ENCODE results near the gene HOXD13. TPM values are rescaled to one million over a fixed set of nuclear protein-coding genes. Genes with fewer than 3 reads are reported as not detected.

The HOXD13 gene
- total RNA-seq, 2 experiments from 2014 or later, result not detected

DNA sequence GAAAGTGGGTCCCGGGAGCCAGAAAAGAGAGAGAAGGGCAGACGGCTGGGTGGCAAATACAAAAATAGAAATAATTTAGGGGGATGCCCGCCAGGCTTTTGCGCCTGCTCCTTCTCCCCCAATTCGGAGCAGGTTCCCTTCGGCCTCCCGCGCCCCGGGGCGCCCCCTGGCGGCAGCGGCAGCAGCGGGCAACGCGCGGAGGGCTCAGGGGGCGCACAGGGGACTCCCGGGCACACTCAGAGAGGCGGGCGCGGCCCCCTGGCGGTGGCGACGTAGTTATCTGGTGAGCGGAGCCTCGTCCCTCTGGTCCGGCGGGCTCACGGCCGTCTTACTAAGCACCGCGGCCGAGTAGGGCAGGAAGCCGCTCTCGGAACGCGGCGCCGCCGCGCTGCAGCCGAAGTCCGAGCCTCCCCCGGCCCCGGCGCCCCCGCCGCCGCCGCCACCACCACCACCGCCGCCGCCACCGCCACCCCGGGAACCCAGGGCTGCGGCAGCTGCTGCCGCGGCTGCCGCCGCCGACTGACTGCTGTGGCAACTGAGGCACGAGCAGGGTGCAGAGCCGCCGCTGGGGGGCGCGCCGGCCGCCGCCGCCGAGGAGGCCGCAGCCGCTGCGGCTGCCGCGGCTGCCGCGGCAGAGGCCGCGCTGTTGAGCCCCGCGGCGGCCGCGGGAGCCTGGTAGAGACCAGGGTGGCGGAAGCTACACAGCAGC is 12.5 kb upstream of the HOXD13 start:
- no peaks in the 10 kb centered on the region for H3K9me2 ChIP-seq (ENCODE audit: insufficient read depth, low read length)
- H3K27ac ChIP-seq (ENCODE audit: low read depth, low read length, poor library complexity, severe bottlenecking), result no peak overlapping the region
- CTCF ChIA-PET (ENCODE audit: unreplicated experiment), result no interaction called here
- TF ChIP-seq, protein P1, sequence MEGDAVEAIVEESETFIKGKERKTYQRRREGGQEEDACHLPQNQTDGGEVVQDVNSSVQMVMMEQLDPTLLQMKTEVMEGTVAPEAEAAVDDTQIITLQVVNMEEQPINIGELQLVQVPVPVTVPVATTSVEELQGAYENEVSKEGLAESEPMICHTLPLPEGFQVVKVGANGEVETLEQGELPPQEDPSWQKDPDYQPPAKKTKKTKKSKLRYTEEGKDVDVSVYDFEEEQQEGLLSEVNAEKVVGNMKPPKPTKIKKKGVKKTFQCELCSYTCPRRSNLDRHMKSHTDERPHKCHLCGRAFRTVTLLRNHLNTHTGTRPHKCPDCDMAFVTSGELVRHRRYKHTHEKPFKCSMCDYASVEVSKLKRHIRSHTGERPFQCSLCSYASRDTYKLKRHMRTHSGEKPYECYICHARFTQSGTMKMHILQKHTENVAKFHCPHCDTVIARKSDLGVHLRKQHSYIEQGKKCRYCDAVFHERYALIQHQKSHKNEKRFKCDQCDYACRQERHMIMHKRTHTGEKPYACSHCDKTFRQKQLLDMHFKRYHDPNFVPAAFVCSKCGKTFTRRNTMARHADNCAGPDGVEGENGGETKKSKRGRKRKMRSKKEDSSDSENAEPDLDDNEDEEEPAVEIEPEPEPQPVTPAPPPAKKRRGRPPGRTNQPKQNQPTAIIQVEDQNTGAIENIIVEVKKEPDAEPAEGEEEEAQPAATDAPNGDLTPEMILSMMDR (conservative IDR thresholded peaks at IDR 0.05; ENCODE audit: low read length), result no peak
- TF ChIP-seq EZH2phosphoT487 (IDR thresholded peaks at IDR 0.05; ENCODE audit: borderline replicate concordance, low read depth, low read length), result no peak
- intact Hi-C loops (cut with micrococcal nuclease; ENCODE audit: unreplicated experiment), result no loop called here
- H3K36me3 ChIP-seq (ENCODE audit: insufficient read depth, low read length), result no peaks in the 10 kb centered on the region
- H2AFZ ChIP-seq (ENCODE audit: low read length), result no peak overlapping the region
- H3K4me3 ChIP-seq (ENCODE audit: low read depth, low read length, poor library complexity, severe bottlenecking), result no peak overlapping the region
- H3K4me2 ChIP-seq (ENCODE audit: low read length), result no peak overlapping the region
- H3K9me3 ChIP-seq (ENCODE audit: low read length), result no peaks in the 10 kb centered on the region
- H4K20me1 ChIP-seq (ENCODE audit: insufficient read depth, low read length), result no peaks in the 10 kb centered on the region
- no TSS peak for BruUV-seq (replicated peaks)
- POLR2A ChIA-PET, result interaction anchor here (0.6 kb wide), 1 partner anchor 433 kb away, joined by 4 read pairs; no protein-coding TSS in a partner anchor
- no peaks in the 10 kb centered on the region for H3K4me1 ChIP-seq (ENCODE audit: insufficient read depth, low read length, poor library complexity, severe bottlenecking)
- no peak for DNase-seq (ENCODE audit: low spot score)
- H3K79me2 ChIP-seq (ENCODE audit: insufficient read depth, low read depth, low read length), result no peaks in the 10 kb centered on the region

DNA sequence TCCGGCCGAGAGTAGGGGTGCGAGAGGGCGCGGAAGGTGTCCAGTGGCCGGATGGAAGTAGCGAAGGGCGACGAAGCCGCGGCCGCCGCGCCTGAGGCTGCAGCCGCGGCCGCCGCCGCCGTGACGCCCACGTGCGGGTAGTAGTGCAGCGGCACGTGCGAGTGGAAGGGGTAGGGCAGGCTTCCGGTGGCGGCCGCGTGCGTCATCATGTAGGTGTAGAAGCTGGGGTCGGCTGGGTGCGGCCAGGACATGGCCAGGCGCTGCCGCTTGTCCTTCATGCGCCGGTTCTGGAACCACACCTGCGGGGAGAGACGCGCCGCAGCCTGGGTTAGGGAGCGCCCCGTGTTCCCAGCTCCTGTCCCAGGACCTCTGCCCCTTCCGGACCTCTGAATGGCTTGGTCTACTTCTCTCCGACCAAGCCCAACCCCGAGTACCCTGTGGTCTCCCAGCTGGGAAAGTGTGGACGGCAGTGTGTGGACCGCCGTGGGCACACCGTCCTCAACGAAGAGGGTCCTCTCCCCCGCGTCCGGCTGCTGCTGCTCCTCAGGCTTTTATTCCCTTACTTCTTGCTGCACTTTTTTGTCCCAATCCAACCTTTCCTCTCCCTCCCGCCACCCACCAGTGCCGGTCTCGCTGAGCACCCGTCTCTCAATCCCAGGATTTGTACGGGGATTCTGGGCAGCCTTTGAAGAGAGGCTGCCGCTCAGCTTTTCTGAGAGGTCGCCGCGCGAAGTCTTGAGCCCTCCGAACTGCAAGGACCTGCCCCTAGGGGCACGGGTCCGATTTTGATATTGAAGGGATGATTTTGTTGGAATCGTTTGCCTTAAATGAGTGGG is 11.8 kb upstream of the HOXD13 start:
- H3K9me3 ChIP-seq (ENCODE audit: low read length), result no peaks in the 10 kb centered on the region
- DNase-seq (ENCODE audit: low spot score), result no peak

DNA sequence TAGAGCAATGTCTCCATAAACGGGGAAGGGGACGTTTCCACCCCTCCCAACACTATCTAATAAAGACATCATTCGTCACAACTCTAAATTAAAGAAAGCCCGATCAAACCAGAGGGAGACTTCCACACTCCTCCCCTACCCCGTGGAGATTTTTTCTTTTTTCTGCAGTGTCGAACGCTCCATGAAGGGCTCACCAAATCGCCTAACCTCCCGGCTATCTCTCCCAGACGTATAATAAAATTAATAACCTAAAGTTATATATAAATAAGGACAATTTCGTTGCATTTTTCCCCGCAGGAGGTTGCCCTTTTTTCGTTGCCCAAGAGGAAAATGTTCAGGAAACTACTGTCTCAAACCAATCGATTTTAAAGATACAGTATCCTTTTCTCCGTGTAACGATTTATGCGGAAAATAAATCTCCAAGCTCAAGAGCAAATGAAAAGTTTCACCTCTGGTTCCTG is 11.1 kb upstream of the HOXD13 start:
- ChIA-PET CTCF (ENCODE audit: unreplicated experiment) (no interaction called here), POLR2A (no interaction called here)
- BruUV-seq (replicated peaks), result no TSS peak
- H3K4me1 ChIP-seq (ENCODE audit: insufficient read depth, low read length, poor library complexity, severe bottlenecking), result no peaks in the 10 kb centered on the region
- H2AFZ ChIP-seq (ENCODE audit: low read length), result no peak overlapping the region
- H3K79me2 ChIP-seq (ENCODE audit: insufficient read depth, low read depth, low read length), result no peaks in the 10 kb centered on the region
- no peaks in the 10 kb centered on the region for H3K9me2 ChIP-seq (ENCODE audit: insufficient read depth, low read length)
- TF ChIP-seq, protein P1 (conservative IDR thresholded peaks at IDR 0.05; ENCODE audit: low read length), result no peak
- no peak for TF ChIP-seq EZH2phosphoT487 (IDR thresholded peaks at IDR 0.05; ENCODE audit: borderline replicate concordance, low read depth, low read length)
- H4K20me1 ChIP-seq (ENCODE audit: insufficient read depth, low read length), result no peaks in the 10 kb centered on the region
- H3K27ac ChIP-seq (ENCODE audit: low read depth, low read length, poor library complexity, severe bottlenecking), result no peak overlapping the region
- DNase-seq (ENCODE audit: low spot score), result no peak
- no peak overlapping the region for H3K4me2 ChIP-seq (ENCODE audit: low read length)
- intact Hi-C loops (cut with micrococcal nuclease; ENCODE audit: unreplicated experiment), result no loop called here
- H3K36me3 ChIP-seq (ENCODE audit: insufficient read depth, low read length), result no peaks in the 10 kb centered on the region
- H3K4me3 ChIP-seq (ENCODE audit: low read depth, low read length, poor library complexity, severe bottlenecking), result no peak overlapping the region
- H3K9me3 ChIP-seq (ENCODE audit: low read length), result no peaks in the 10 kb centered on the region

More for the DNA sequence above, 11.8 kb upstream of the HOXD13 start:
- no peak overlapping the region for H2AFZ ChIP-seq (ENCODE audit: low read length)
- BruUV-seq (replicated peaks), result no TSS peak
- H3K36me3 ChIP-seq (ENCODE audit: insufficient read depth, low read length), result no peaks in the 10 kb centered on the region
- no peak overlapping the region for H3K4me3 ChIP-seq (ENCODE audit: low read depth, low read length, poor library complexity, severe bottlenecking)
- H4K20me1 ChIP-seq (ENCODE audit: insufficient read depth, low read length), result no peaks in the 10 kb centered on the region
- intact Hi-C loops (cut with micrococcal nuclease; ENCODE audit: unreplicated experiment), result no loop called here
- no peaks in the 10 kb centered on the region for H3K4me1 ChIP-seq (ENCODE audit: insufficient read depth, low read length, poor library complexity, severe bottlenecking)
- no peak for TF ChIP-seq EZH2phosphoT487 (IDR thresholded peaks at IDR 0.05; ENCODE audit: borderline replicate concordance, low read depth, low read length)
- H3K4me2 ChIP-seq (ENCODE audit: low read length), result no peak overlapping the region
- ChIA-PET CTCF (ENCODE audit: unreplicated experiment) (no interaction called here), POLR2A (no interaction called here)
- no peak overlapping the region for H3K27ac ChIP-seq (ENCODE audit: low read depth, low read length, poor library complexity, severe bottlenecking)
- H3K9me2 ChIP-seq (ENCODE audit: insufficient read depth, low read length), result no peaks in the 10 kb centered on the region
- no peaks in the 10 kb centered on the region for H3K79me2 ChIP-seq (ENCODE audit: insufficient read depth, low read depth, low read length)
